Caco-2 (cell line): ENCODE measurements around the gene WLS. TPM values are rescaled to one million over a fixed set of nuclear protein-coding genes. Genes with fewer than 3 reads are reported as not detected.

ENCODE experiments used
- BruUV-seq: library from RNA; stranded (reverse); fragments of 400-500 nt; replicated peaks from 2 replicates; lab custom pipeline; 2021; lab: Mats Ljungman, UMichigan
- CTCF ChIA-PET: fragments of 300-600 bp; sonication (Branson Sonifier 250); formaldehyde crosslinking; loops from one replicate; lab custom pipeline; 2022; ENCODE audit warnings: antibody characterized with exemption; lab: Charles Lee
- POLR2A ChIA-PET: fragments of 300-600 bp; sonication (Branson Sonifier 250); formaldehyde crosslinking; loops from one replicate; lab custom pipeline; 2022; ENCODE audit warnings: antibody characterized with exemption; lab: Charles Lee
- DNase-seq, 2 experiments: peaks; one replicate each; pipeline versions ENCODE4 v3.0.0 to v3.0.0-alpha.2; 2020 to 2022
- H3K27me3 ChIP-seq: replicated peaks from 2 replicates; pipeline ENCODE4 v1.6.0; 2011; ENCODE audit warnings: low read length; ENCODE audit not compliant: control insufficient read depth, insufficient read depth
- H3K36me3 ChIP-seq: 2 replicates; pipeline ENCODE4 v1.5.1; 2011; ENCODE audit warnings: low read length; ENCODE audit not compliant: control insufficient read depth, insufficient read depth
- H3K4me1 ChIP-seq: fragments of 250-450 bp; sonication (Bioruptor Pico); 2 replicates; pipeline ENCODE4 v1.5.1; 2020; ENCODE audit warnings: mild to moderate bottlenecking
- H3K4me3 ChIP-seq: 2 replicates; pipeline ENCODE4 v1.5.1; 2011; ENCODE audit warnings: low read depth, mild to moderate bottlenecking, control low read depth, low read length
- H3K9me3 ChIP-seq: fragments of 250-450 bp; sonication (Bioruptor Pico); 2 replicates; pipeline ENCODE4 v1.5.1; 2020; ENCODE audit warnings: mild to moderate bottlenecking, moderate library complexity
- H3K27ac Mint-ChIP-seq: one replicate; pipeline ENCODE4 v1.8.0; 2022; ENCODE audit warnings: mixed read lengths; ENCODE audit not compliant: unreplicated experiment
- H3K27me3 Mint-ChIP-seq: one replicate; pipeline ENCODE4 v1.8.0; 2022; ENCODE audit warnings: mixed read lengths; ENCODE audit not compliant: insufficient read depth, unreplicated experiment
- H3K36me3 Mint-ChIP-seq: one replicate; pipeline ENCODE4 v1.8.0; 2022; ENCODE audit warnings: mild to moderate bottlenecking, mixed read lengths; ENCODE audit not compliant: insufficient read depth, unreplicated experiment
- H3K4me1 Mint-ChIP-seq: one replicate; pipeline ENCODE4 v1.8.0; 2022; ENCODE audit warnings: low read depth, mixed read lengths; ENCODE audit not compliant: unreplicated experiment
- H3K4me3 Mint-ChIP-seq: one replicate; pipeline ENCODE4 v1.8.0; 2022; ENCODE audit warnings: mild to moderate bottlenecking, moderate library complexity, mixed read lengths; ENCODE audit not compliant: unreplicated experiment
- H3K9me3 Mint-ChIP-seq: one replicate; pipeline ENCODE4 v1.8.0; 2022; ENCODE audit warnings: mixed read lengths; ENCODE audit not compliant: unreplicated experiment
- CTCF ChIP-seq, 2 experiments: fragments of 200-600 bp in 1 of 2; IDR thresholded peaks; 1 replicate in 1 of 2; 2 replicates in 1 of 2; pipeline versions ENCODE4 v1.5.1 to v1.8.0; 2011 to 2022; ENCODE audit warnings: antibody characterized with exemption in 1 of 2, control low read depth in 1 of 2, inconsistent platforms in 1 of 2, low read depth in 1 of 2, low read length in 1 of 2, mild to moderate bottlenecking in 1 of 2, moderate library complexity in 1 of 2; ENCODE audit not compliant: insufficient read depth in 1 of 2, severe bottlenecking in 1 of 2, unreplicated experiment in 1 of 2
- intact Hi-C: fragments of 100-400 bp; cut with micrococcal nuclease; formaldehyde crosslinking; loops from one replicate; pipeline ENCODE4 v1.10.0; 2022; ENCODE audit not compliant: unreplicated experiment
- total RNA-seq: library from RNA; stranded (reverse); gene quantifications from 2 replicates; pipeline ENCODE4 v1.2.3, GENCODE V29; 2022

The WLS gene
- total RNA-seq, 1 experiment from 2014 or later, result 72.3 TPM

GRCh38 chr1:68168545-68169171 lies 63.7 kb downstream of the WLS start:
- no peak for DNase-seq
- CTCF ChIA-PET, result no interaction called here

GRCh38 chr1:68167211-68167610 lies 65.1 kb downstream of the WLS start:
- H3K27me3 ChIP-seq, result no peaks in the 10 kb centered on the region
- no peak overlapping the region for H3K4me3 Mint-ChIP-seq
- H3K27ac Mint-ChIP-seq, result no peak overlapping the region
- H3K4me3 ChIP-seq, result no peak overlapping the region
- no peaks in the 10 kb centered on the region for H3K9me3 Mint-ChIP-seq
- H3K4me1 ChIP-seq, result no peaks in the 10 kb centered on the region
- no peaks in the 10 kb centered on the region for H3K9me3 ChIP-seq
- H3K36me3 ChIP-seq, result no peaks in the 10 kb centered on the region
- TF ChIP-seq CTCF (IDR thresholded peaks at IDR 0.05; ENCODE audit: insufficient read depth in 1 of 2, low read depth in 1 of 2, low read length in 1 of 2, severe bottlenecking in 1 of 2, unreplicated experiment in 1 of 2), result no peak
- intact Hi-C loops, result loop anchor here (10.0 kb wide), 1 partner anchor 68 kb away; the partner anchor contains the start of gene WLS
- H3K4me1 Mint-ChIP-seq, result no peaks in the 10 kb centered on the region
- no TSS peak for BruUV-seq
- ChIA-PET CTCF (no interaction called here), POLR2A (no interaction called here)
- no peak for DNase-seq
- peaks cover 6% of the 10 kb centered on the region for H3K36me3 Mint-ChIP-seq
- H3K27me3 Mint-ChIP-seq, result no peaks in the 10 kb centered on the region

More at GRCh38 chr1:68168545-68169171, 63.7 kb downstream of the WLS start:
- Mint-ChIP-seq H3K9me3 (no peaks in the 10 kb centered on the region), H3K36me3 (peaks cover 6% of the 10 kb centered on the region), H3K4me1 (peaks cover 13% of the 10 kb centered on the region), H3K4me3 (no peak overlapping the region), H3K27me3 (no peaks in the 10 kb centered on the region), H3K27ac (no peak overlapping the region)
- no peak for TF ChIP-seq CTCF (IDR thresholded peaks at IDR 0.05; ENCODE audit: insufficient read depth in 1 of 2, low read depth in 1 of 2, low read length in 1 of 2, severe bottlenecking in 1 of 2, unreplicated experiment in 1 of 2)
- H3K27me3 ChIP-seq, result no peaks in the 10 kb centered on the region
- intact Hi-C loops, result loop anchor here (10.0 kb wide), 1 partner anchor 66 kb away; the partner anchor contains the start of gene WLS
- no peaks in the 10 kb centered on the region for H3K9me3 ChIP-seq
- no peak overlapping the region for H3K4me3 ChIP-seq
- H3K36me3 ChIP-seq, result no peaks in the 10 kb centered on the region
- no TSS peak for BruUV-seq
- POLR2A ChIA-PET, result no interaction called here
- H3K4me1 ChIP-seq, result no peaks in the 10 kb centered on the region; the same call in 1 of the 2 replicates

- no peak for TF ChIP-seq CTCF (IDR thresholded peaks at IDR 0.05; ENCODE audit: insufficient read depth in 1 of 2, low read depth in 1 of 2, low read length in 1 of 2, severe bottlenecking in 1 of 2, unreplicated experiment in 1 of 2)
- POLR2A ChIA-PET, result no interaction called here
- intact Hi-C loops, result loop anchor here (10.0 kb wide), 1 partner anchor 68 kb away; the partner anchor contains the start of gene WLS
- peaks cover 6% of the 10 kb centered on the region for H3K36me3 Mint-ChIP-seq
- no peak overlapping the region for H3K4me3 Mint-ChIP-seq
- no peak overlapping the region for H3K27ac Mint-ChIP-seq
- CTCF ChIA-PET, result no interaction called here
- BruUV-seq, result no TSS peak
- H3K4me1 Mint-ChIP-seq, result no peaks in the 10 kb centered on the region
- no peaks in the 10 kb centered on the region for H3K9me3 Mint-ChIP-seq
- no peaks in the 10 kb centered on the region for H3K36me3 ChIP-seq
- H3K4me3 ChIP-seq, result no peak overlapping the region
- H3K4me1 ChIP-seq, result no peaks in the 10 kb centered on the region
- H3K27me3 Mint-ChIP-seq, result no peaks in the 10 kb centered on the region
- no peak for DNase-seq
- H3K9me3 ChIP-seq, result no peaks in the 10 kb centered on the region
- H3K27me3 ChIP-seq, result no peaks in the 10 kb centered on the region
Observed at GRCh38 chr1:68166348-68166747, 66.0 kb downstream of the WLS start.
